ENCODE measurements around the gene CCDC178. TPM values are rescaled to one million over a fixed set of nuclear protein-coding genes. Genes with fewer than 3 reads are reported as not detected.

CCDC178 gene
- total and polyA plus RNA-seq, 2 experiments from 2014 or later = not detected

- no peak for DNase-seq
- H3K4me2 ChIP-seq (ENCODE audit: unreplicated experiment) = no peak overlapping the region
- peaks cover 17% of the 10 kb centered on the region for H3F3A ChIP-seq (ENCODE audit: insufficient read depth)
- no peak overlapping the region for H2AFZ ChIP-seq
- H3K79me2 ChIP-seq (ENCODE audit: insufficient read depth) = no peaks in the 10 kb centered on the region
- no peaks in the 10 kb centered on the region for H3K9me2 ChIP-seq (ENCODE audit: insufficient read depth)
- no peak overlapping the region for H3K27ac ChIP-seq
- 7 to 10% methylated on average over 1 of the region's 1 CpG for WGBS, 2 experiments (ENCODE audit: low coverage in 1 of 2, low lambda C conversion rate in 2 of 2, missing lambda C conversion rate in 2 of 2)
- H3K27me3 ChIP-seq (replicated peaks; ENCODE audit: insufficient read depth) = peaks cover 67% of the 10 kb centered on the region
- no peak overlapping the region for H3K4me3 ChIP-seq
- no peak overlapping the region for H3K9ac ChIP-seq
- H3K9me3 ChIP-seq (ENCODE audit: low read depth) = no peaks in the 10 kb centered on the region
- peaks cover 7% of the 10 kb centered on the region; the same call in 1 of the 2 replicates for H3K4me1 ChIP-seq (ENCODE audit: insufficient read depth)
- H3K36me3 ChIP-seq (ENCODE audit: low read depth) = no peaks in the 10 kb centered on the region
- in situ Hi-C loops (cut with MboI) = no loop called here
- TF ChIP-seq EZH2 (IDR thresholded peaks at IDR 0.05; ENCODE audit: insufficient read depth, poor library complexity, severe bottlenecking) (no peak), EZH2phosphoT487 (IDR thresholded peaks at IDR 0.05; ENCODE audit: insufficient read depth, low read depth) (no peak)
- H4K20me1 ChIP-seq (ENCODE audit: insufficient read depth) = no peaks in the 10 kb centered on the region
Measured at GRCh38 chr18:32915516-32915915, 525.0 kb downstream of the CCDC178 start.

GRCh38 chr18:32911660-32912284 lies 528.7 kb downstream of the CCDC178 start:
- Histone ChIP-seq H3K4me3 (no peak overlapping the region), H3K4me2 (ENCODE audit: unreplicated experiment) (no peak overlapping the region), H3K79me2 (ENCODE audit: insufficient read depth) (no peaks in the 10 kb centered on the region), H3K27me3 (replicated peaks; ENCODE audit: insufficient read depth) (peaks cover 47% of the 10 kb centered on the region), H3K4me1 (ENCODE audit: insufficient read depth) (peaks cover 7% of the 10 kb centered on the region; the same call in 1 of the 2 replicates), H2AFZ (no peak overlapping the region), H4K20me1 (ENCODE audit: insufficient read depth) (no peaks in the 10 kb centered on the region), H3K27ac (no peak overlapping the region), H3K9me3 (ENCODE audit: low read depth) (no peaks in the 10 kb centered on the region), H3K9me2 (ENCODE audit: insufficient read depth) (no peaks in the 10 kb centered on the region), H3K36me3 (ENCODE audit: low read depth) (no peaks in the 10 kb centered on the region), H3K9ac (no peak overlapping the region), H3F3A (ENCODE audit: insufficient read depth) (peaks cover 17% of the 10 kb centered on the region)
- peak; percentile 75 for DNase-seq
- no peak for TF ChIP-seq EZH2 (IDR thresholded peaks at IDR 0.05; ENCODE audit: insufficient read depth, poor library complexity, severe bottlenecking)
- no peak for TF ChIP-seq EZH2phosphoT487 (IDR thresholded peaks at IDR 0.05; ENCODE audit: insufficient read depth, low read depth)
- 58 to 60% methylated on average over 3 of the region's 3 CpGs for WGBS, 2 experiments (ENCODE audit: low coverage in 1 of 2, low lambda C conversion rate in 2 of 2, missing lambda C conversion rate in 2 of 2)
- in situ Hi-C loops (cut with MboI) = no loop called here

GRCh38 chr18:32910694-32911296 lies 529.7 kb downstream of the CCDC178 start:
- Histone ChIP-seq H3K4me1 (ENCODE audit: insufficient read depth) (peaks cover 7% of the 10 kb centered on the region; the same call in 1 of the 2 replicates), H3K79me2 (ENCODE audit: insufficient read depth) (no peaks in the 10 kb centered on the region), H3K27ac (no peak overlapping the region), H2AFZ (no peak overlapping the region), H3K9me2 (ENCODE audit: insufficient read depth) (no peaks in the 10 kb centered on the region), H3K27me3 (replicated peaks; ENCODE audit: insufficient read depth) (peaks cover 46% of the 10 kb centered on the region), H4K20me1 (ENCODE audit: insufficient read depth) (no peaks in the 10 kb centered on the region), H3K9me3 (ENCODE audit: low read depth) (no peaks in the 10 kb centered on the region), H3K9ac (no peak overlapping the region), H3F3A (ENCODE audit: insufficient read depth) (peaks cover 17% of the 10 kb centered on the region), H3K36me3 (ENCODE audit: low read depth) (no peaks in the 10 kb centered on the region), H3K4me2 (ENCODE audit: unreplicated experiment) (no peak overlapping the region), H3K4me3 (no peak overlapping the region)
- no peak for DNase-seq
- in situ Hi-C loops (cut with MboI) = no loop called here
- 68 to 73% methylated on average over 5 of the region's 5 CpGs for WGBS, 2 experiments (ENCODE audit: low coverage in 1 of 2, low lambda C conversion rate in 2 of 2, missing lambda C conversion rate in 2 of 2)
- TF ChIP-seq EZH2 (IDR thresholded peaks at IDR 0.05; ENCODE audit: insufficient read depth, poor library complexity, severe bottlenecking) (no peak), EZH2phosphoT487 (IDR thresholded peaks at IDR 0.05; ENCODE audit: insufficient read depth, low read depth) (no peak)

GRCh38 chr18:32909798-32910561 lies 530.5 kb downstream of the CCDC178 start:
- H3K9ac ChIP-seq = no peak overlapping the region

More at GRCh38 chr18:32909798-32910561, 530.5 kb downstream of the CCDC178 start:
- Histone ChIP-seq H3K9me3 (ENCODE audit: low read depth) (no peaks in the 10 kb centered on the region), H3K4me3 (no peak overlapping the region), H2AFZ (no peak overlapping the region), H3K4me2 (ENCODE audit: unreplicated experiment) (no peak overlapping the region), H3K9me2 (ENCODE audit: insufficient read depth) (no peaks in the 10 kb centered on the region), H3K4me1 (ENCODE audit: insufficient read depth) (peaks cover 7% of the 10 kb centered on the region; the same call in 1 of the 2 replicates), H3F3A (ENCODE audit: insufficient read depth) (peaks cover 17% of the 10 kb centered on the region), H3K27me3 (replicated peaks; ENCODE audit: insufficient read depth) (peaks cover 50% of the 10 kb centered on the region), H3K79me2 (ENCODE audit: insufficient read depth) (no peaks in the 10 kb centered on the region), H3K27ac (no peak overlapping the region), H4K20me1 (ENCODE audit: insufficient read depth) (no peaks in the 10 kb centered on the region), H3K36me3 (ENCODE audit: low read depth) (no peaks in the 10 kb centered on the region)
- 71 to 75% methylated on average over 5 of the region's 5 CpGs for WGBS, 2 experiments (ENCODE audit: low coverage in 1 of 2, low lambda C conversion rate in 2 of 2, missing lambda C conversion rate in 2 of 2)
- no peak for TF ChIP-seq EZH2 (IDR thresholded peaks at IDR 0.05; ENCODE audit: insufficient read depth, poor library complexity, severe bottlenecking)
- no peak for TF ChIP-seq EZH2phosphoT487 (IDR thresholded peaks at IDR 0.05; ENCODE audit: insufficient read depth, low read depth)
- DNase-seq = no peak
- in situ Hi-C loops (cut with MboI) = no loop called here
